ENCODE results near the gene SIN3A.

SIN3A gene

GRCh38 chr15:75367006-75367405 is 84.5 kb downstream of the SIN3A start:
- Histone ChIP-seq H3K9me3 (ENCODE audit: insufficient read depth, low read length) (no peaks in the 10 kb centered on the region), H2AFZ (ENCODE audit: low read depth, low read length, severe bottlenecking) (no peak overlapping the region), H3K9ac (ENCODE audit: low read length) (peak overlapping the region; percentile 76), H3F3A (ENCODE audit: insufficient read depth) (peaks cover 28% of the 10 kb centered on the region), H3K4me2 (ENCODE audit: low read depth, low read length, poor library complexity, severe bottlenecking) (peak overlapping the region; percentile 85), H3K27ac (ENCODE audit: low read depth, low read length) (no peak overlapping the region), H3K9me2 (replicated peaks; ENCODE audit: insufficient read depth, low read length) (no peaks in the 10 kb centered on the region), H3K4me3 (ENCODE audit: insufficient read depth, low read length, poor library complexity, severe bottlenecking) (peak overlapping the region; percentile 71), H3K27me3 (ENCODE audit: low read length) (no peaks in the 10 kb centered on the region), H3K36me3 (ENCODE audit: low read length) (0 out of 2 replicates have a peak, but pooled peaks cover 2% of the 10 kb centered on the region), H3K79me2 (ENCODE audit: insufficient read depth, low read length) (no peaks in the 10 kb centered on the region), H4K20me1 (ENCODE audit: low read depth, low read length) (no peaks in the 10 kb centered on the region)
- TF ChIP-seq EZH2phosphoT487 (conservative IDR thresholded peaks at IDR 0.05; ENCODE audit: low read length) (no peak), CTCF (IDR thresholded peaks at IDR 0.05; ENCODE audit: insufficient read depth, low read length, poor library complexity, severe bottlenecking) (no peak)

DNA sequence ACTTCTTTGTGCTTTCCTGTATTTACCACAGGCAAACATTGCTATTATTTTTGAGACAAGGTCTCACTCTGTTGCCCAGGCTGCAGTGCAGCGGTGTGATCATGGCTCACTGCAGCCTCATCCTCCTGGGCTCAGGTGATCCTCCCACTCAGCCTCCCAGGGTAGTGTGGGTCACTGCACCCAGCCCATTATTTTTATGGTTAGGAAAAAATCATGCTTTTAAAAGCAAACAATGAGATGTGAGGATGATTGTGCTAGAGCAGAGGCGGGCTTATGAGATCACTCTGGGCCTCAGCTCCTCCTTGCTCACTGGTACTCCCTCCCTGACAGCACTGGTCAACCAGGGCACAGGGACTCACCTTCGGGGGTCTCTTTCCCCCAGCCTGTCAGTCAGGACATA is 85.3 kb downstream of the SIN3A start:
- Histone ChIP-seq H3K27ac (ENCODE audit: low read depth, low read length) (no peak overlapping the region), H4K20me1 (ENCODE audit: low read depth, low read length) (no peaks in the 10 kb centered on the region), H3K4me2 (ENCODE audit: low read depth, low read length, poor library complexity, severe bottlenecking) (no peak overlapping the region), H3F3A (ENCODE audit: insufficient read depth) (peaks cover 27% of the 10 kb centered on the region), H3K36me3 (ENCODE audit: low read length) (no peaks in the 10 kb centered on the region), H3K9me2 (replicated peaks; ENCODE audit: insufficient read depth, low read length) (no peaks in the 10 kb centered on the region), H3K4me3 (ENCODE audit: insufficient read depth, low read length, poor library complexity, severe bottlenecking) (no peak overlapping the region), H3K27me3 (ENCODE audit: low read length) (no peaks in the 10 kb centered on the region), H3K79me2 (ENCODE audit: insufficient read depth, low read length) (no peaks in the 10 kb centered on the region), H3K9me3 (ENCODE audit: insufficient read depth, low read length) (no peaks in the 10 kb centered on the region), H2AFZ (ENCODE audit: low read depth, low read length, severe bottlenecking) (no peak overlapping the region), H3K9ac (ENCODE audit: low read length) (no peak overlapping the region)
- TF ChIP-seq CTCF (IDR thresholded peaks at IDR 0.05; ENCODE audit: insufficient read depth, low read length, poor library complexity, severe bottlenecking) = no peak
- no peak for TF ChIP-seq EZH2phosphoT487 (conservative IDR thresholded peaks at IDR 0.05; ENCODE audit: low read length)

- H2AFZ ChIP-seq (ENCODE audit: low read depth, low read length, severe bottlenecking) = no peak overlapping the region
- H3K79me2 ChIP-seq (ENCODE audit: insufficient read depth, low read length) = no peaks in the 10 kb centered on the region
- H3K9ac ChIP-seq (ENCODE audit: low read length) = no peak overlapping the region
- H3K9me2 ChIP-seq (replicated peaks; ENCODE audit: insufficient read depth, low read length) = no peaks in the 10 kb centered on the region
- no peak overlapping the region for H3K27ac ChIP-seq (ENCODE audit: low read depth, low read length)
- peaks cover 14% of the 10 kb centered on the region for H3F3A ChIP-seq (ENCODE audit: insufficient read depth)
- H3K36me3 ChIP-seq (ENCODE audit: low read length) = no peaks in the 10 kb centered on the region
- TF ChIP-seq EZH2phosphoT487 (conservative IDR thresholded peaks at IDR 0.05; ENCODE audit: low read length) (no peak), CTCF (IDR thresholded peaks at IDR 0.05; ENCODE audit: insufficient read depth, low read length, poor library complexity, severe bottlenecking) (no peak)
- H3K4me3 ChIP-seq (ENCODE audit: insufficient read depth, low read length, poor library complexity, severe bottlenecking) = no peak overlapping the region
- H3K4me2 ChIP-seq (ENCODE audit: low read depth, low read length, poor library complexity, severe bottlenecking) = no peak overlapping the region
- H4K20me1 ChIP-seq (ENCODE audit: low read depth, low read length) = no peaks in the 10 kb centered on the region
- H3K27me3 ChIP-seq (ENCODE audit: low read length) = no peaks in the 10 kb centered on the region
- no peaks in the 10 kb centered on the region for H3K9me3 ChIP-seq (ENCODE audit: insufficient read depth, low read length)
These were observed 86.6 kb downstream of the SIN3A start for GRCh38 chr15:75364881-75365280.
